GM23338 (cell line): ENCODE measurements around the gene GRID1. TPM values are rescaled to one million over a fixed set of nuclear protein-coding genes. Genes with fewer than 3 reads are reported as not detected.

Experiments
- ATAC-seq: fragments of 200-7000 bp; cut with Tn5 transposase; 3 replicates; pipeline ENCODE4 v1.9.1; 2020
- DNase-seq: peaks from one replicate; pipeline ENCODE4 v3.0.0-alpha.2; 2015; ENCODE audit warnings: low spot score
- H2AFZ ChIP-seq: fragments of 200-600 bp; sonication (generic); 2 replicates; pipeline ENCODE4 v1.8.0; 2016; ENCODE audit warnings: antibody characterized with exemption, mild to moderate bottlenecking, moderate library complexity
- H3F3A ChIP-seq: fragments of 200-600 bp; sonication (generic); replicated peaks from 2 replicates; pipeline ENCODE4 v1.8.0; 2017; ENCODE audit warnings: antibody characterized with exemption, mixed run types, low read depth
- H3K27ac ChIP-seq: fragments of 200-600 bp; sonication (generic); 2 replicates; pipeline ENCODE4 v1.6.1; 2016; ENCODE audit warnings: low read depth
- H3K27me3 ChIP-seq: fragments of 200-600 bp; sonication (generic); 2 replicates; pipeline ENCODE4 v1.8.0; 2016; ENCODE audit warnings: mild to moderate bottlenecking, mixed run types, moderate library complexity; ENCODE audit not compliant: insufficient read depth
- H3K36me3 ChIP-seq: fragments of 200-600 bp; sonication (generic); 2 replicates; pipeline ENCODE4 v1.8.0; 2016; ENCODE audit warnings: mild to moderate bottlenecking; ENCODE audit not compliant: insufficient read depth
- H3K4me1 ChIP-seq: fragments of 200-600 bp; sonication (generic); 2 replicates; pipeline ENCODE4 v1.8.0; 2016; ENCODE audit warnings: mild to moderate bottlenecking, moderate library complexity; ENCODE audit not compliant: insufficient read depth
- H3K4me2 ChIP-seq: fragments of 200-600 bp; sonication (generic); 2 replicates; pipeline ENCODE4 v1.7.1; 2017; ENCODE audit warnings: mixed run types
- H3K4me3 ChIP-seq: fragments of 200-600 bp; sonication (generic); 2 replicates; pipeline ENCODE4 v1.6.1; 2016; ENCODE audit warnings: mixed run types
- H3K79me2 ChIP-seq: fragments of 200-600 bp; sonication (generic); replicated peaks from 2 replicates; pipeline ENCODE4 v1.8.0; 2017; ENCODE audit warnings: mild to moderate bottlenecking; ENCODE audit not compliant: insufficient read depth
- H3K9me2 ChIP-seq: fragments of 200-600 bp; sonication (generic); 2 replicates; pipeline ENCODE4 v1.8.0; 2017; ENCODE audit not compliant: insufficient read depth
- H4K20me1 ChIP-seq: fragments of 200-600 bp; sonication (generic); replicated peaks from 2 replicates; pipeline ENCODE4 v1.8.0; 2017; ENCODE audit warnings: mild to moderate bottlenecking; ENCODE audit not compliant: insufficient read depth
- H3K27ac Mint-ChIP-seq: 2 replicates; pipeline ENCODE4 v1.8.0; 2020; ENCODE audit warnings: inconsistent platforms, mild to moderate bottlenecking, moderate library complexity, mixed read lengths
- H3K27me3 Mint-ChIP-seq: 3 replicates; pipeline ENCODE4 v1.8.0; 2022; ENCODE audit warnings: low read depth, mild to moderate bottlenecking, moderate library complexity, mixed read lengths, inconsistent platforms; ENCODE audit not compliant: insufficient read depth, poor library complexity
- H3K36me3 Mint-ChIP-seq: 3 replicates; pipeline ENCODE4 v1.8.0; 2021; ENCODE audit warnings: low read depth, mild to moderate bottlenecking, inconsistent platforms, moderate library complexity, mixed read lengths
- H3K4me1 Mint-ChIP-seq: 3 replicates; pipeline ENCODE4 v1.8.0; 2020; ENCODE audit warnings: mild to moderate bottlenecking, inconsistent platforms, mixed read lengths
- H3K4me3 Mint-ChIP-seq: 3 replicates; pipeline ENCODE4 v1.8.0; 2021; ENCODE audit warnings: moderate library complexity, mild to moderate bottlenecking, inconsistent platforms, mixed read lengths
- H3K9me3 Mint-ChIP-seq: 3 replicates; pipeline ENCODE4 v1.8.0; 2020; ENCODE audit warnings: moderate library complexity, mild to moderate bottlenecking, inconsistent platforms, mixed read lengths
- EZH2 ChIP-seq: fragments of 200-600 bp; sonication (generic); IDR thresholded peaks from one replicate; pipeline ENCODE4 v1.8.0; 2017; ENCODE audit warnings: antibody characterized with exemption, mild to moderate bottlenecking, low read depth; ENCODE audit not compliant: unreplicated experiment
- EZH2phosphoT487 ChIP-seq: fragments of 200-600 bp; sonication (generic); IDR thresholded peaks from one replicate; pipeline ENCODE4 v1.8.1; 2018; ENCODE audit warnings: antibody characterized with exemption; ENCODE audit not compliant: unreplicated experiment
- REST ChIP-seq: IDR thresholded peaks from one replicate; pipeline ENCODE4 v1.6.1; 2018; ENCODE audit warnings: antibody characterized with exemption; ENCODE audit not compliant: unreplicated experiment
- ZNF331 ChIP-seq: fragments of 250-450 bp; sonication (Bioruptor Pico); IDR thresholded peaks from 2 replicates; pipeline ENCODE4 v1.5.0; 2020; ENCODE audit warnings: low read depth, mild to moderate bottlenecking, moderate library complexity
- ZNF462 ChIP-seq: fragments of 250-450 bp; sonication (Bioruptor Pico); IDR thresholded peaks from 2 replicates; pipeline ENCODE4 v1.5.0; 2020; ENCODE audit warnings: mild to moderate bottlenecking, moderate library complexity
- polyA plus RNA-seq: library from polyadenylated mRNA; unstranded; fragments of >200 nt; fragmentation: Nextera tagmentation; extraction: Ambion mirVana; gene quantifications from 2 replicates; pipeline ENCODE4 v1.2.1, GENCODE V29; 2016
- total RNA-seq: library from RNA; depleted of rRNA; stranded (reverse); fragments of >200 nt; shearing (Covaris generic); gene quantifications from 2 replicates; pipeline ENCODE4 v1.2.3, GENCODE V29; 2014

GRID1 gene
- total and polyA plus RNA-seq, 2 experiments from 2014 or later: 0.14 to 0.15 TPM

GRCh38 chr10:86399879-86400704 lies 33.5 kb upstream of the GRID1 start (continued):
- TF ChIP-seq ZNF462 (CRISPR knock-in tag) (no peak), REST (no peak)

- Histone ChIP-seq H4K20me1 (no peaks in the 10 kb centered on the region), H3K4me2 (peak overlapping the region; percentile 7), H3K4me1 (peaks cover 18% of the 10 kb centered on the region), H3K27ac (no peak overlapping the region), H3K79me2 (no peaks in the 10 kb centered on the region), H3K36me3 (no peaks in the 10 kb centered on the region), H3K9me2 (no peaks in the 10 kb centered on the region), H3F3A (peaks cover 6% of the 10 kb centered on the region; the same call in 1 of the 2 replicates), H2AFZ (peak overlapping the region; percentile 26; the same call in 1 of the 2 replicates), H3K27me3 (peaks cover 53% of the 10 kb centered on the region), H3K4me3 (peak overlapping the region; percentile 74; the same call in 1 of the 2 replicates)
- DNase-seq (no peak), ATAC-seq (no peak)
- no peak overlapping the region for H3K27ac Mint-ChIP-seq
- peaks cover 37% of the 10 kb centered on the region for H3K27me3 Mint-ChIP-seq
- TF ChIP-seq EZH2phosphoT487: no peak
- TF ChIP-seq EZH2: no peak
- no peak for TF ChIP-seq ZNF331 (CRISPR knock-in tag)
- H3K9me3 Mint-ChIP-seq: no peaks in the 10 kb centered on the region
- H3K36me3 Mint-ChIP-seq: no peaks in the 10 kb centered on the region; the same call in 2 of the 3 replicates
- H3K4me3 Mint-ChIP-seq: peak overlapping the region; percentile 72
- H3K4me1 Mint-ChIP-seq: peaks cover 19% of the 10 kb centered on the region
Observed at GRCh38 chr10:86399514-86399878, 32.9 kb upstream of the GRID1 start.
